DOHH2 (cell line): Measurements from ENCODE around the gene SLC19A1.

ENCODE experiments used
- H3F3A ChIP-seq: fragments of 200-600 bp; sonication (generic), shearing (Covaris generic); 2 replicates; pipeline ENCODE4 v1.6.0; 2016; ENCODE audit warnings: antibody characterized with exemption, mild to moderate bottlenecking; ENCODE audit not compliant: control insufficient read depth, insufficient read depth
- H3K27ac ChIP-seq: fragments of 200-600 bp; sonication (generic); 2 replicates; pipeline ENCODE4 v1.5.1; 2014; ENCODE audit warnings: low read depth, mild to moderate bottlenecking, low read length, moderate library complexity
- H3K27me3 ChIP-seq: fragments of 200-600 bp; sonication (generic); 2 replicates; pipeline ENCODE4 v1.6.1; 2014; ENCODE audit warnings: mild to moderate bottlenecking, low read length, mixed read lengths; ENCODE audit not compliant: control insufficient read depth
- H3K36me3 ChIP-seq: fragments of 200-600 bp; sonication (generic); 2 replicates; pipeline ENCODE4 v1.6.1; 2014; ENCODE audit warnings: mild to moderate bottlenecking, low read length, moderate library complexity, mixed read lengths; ENCODE audit not compliant: control insufficient read depth
- H3K4me1 ChIP-seq: fragments of 200-600 bp; sonication (generic); 2 replicates; pipeline ENCODE4 v1.6.1; 2014; ENCODE audit warnings: mild to moderate bottlenecking, low read length, mixed read lengths; ENCODE audit not compliant: control insufficient read depth
- H3K4me2 ChIP-seq: fragments of 200-600 bp; sonication (generic); 2 replicates; pipeline ENCODE4 v1.6.0; 2014; ENCODE audit warnings: mild to moderate bottlenecking, low read length, moderate library complexity
- H3K4me3 ChIP-seq: fragments of 200-600 bp; sonication (generic); 2 replicates; pipeline ENCODE4 v1.5.1; 2014; ENCODE audit warnings: mild to moderate bottlenecking, low read length, mixed read lengths
- H3K79me2 ChIP-seq: fragments of 200-600 bp; sonication (generic); 2 replicates; pipeline ENCODE4 v1.6.1; 2014; ENCODE audit warnings: mild to moderate bottlenecking, low read length, mixed read lengths; ENCODE audit not compliant: control insufficient read depth
- H3K9me2 ChIP-seq: fragments of 200-600 bp; sonication (generic); replicated peaks from 2 replicates; pipeline ENCODE4 v1.6.1; 2014; ENCODE audit warnings: mild to moderate bottlenecking, low read length, mixed read lengths; ENCODE audit not compliant: control insufficient read depth
- H3K9me3 ChIP-seq: fragments of 200-600 bp; sonication (generic); 2 replicates; pipeline ENCODE4 v1.6.1; 2014; ENCODE audit warnings: antibody characterized with exemption, low read length, mixed read lengths; ENCODE audit not compliant: control insufficient read depth, insufficient read depth
- H4K20me1 ChIP-seq: fragments of 200-600 bp; sonication (generic); 2 replicates; pipeline ENCODE4 v1.6.0; 2014; ENCODE audit warnings: low read depth, mild to moderate bottlenecking, antibody characterized with exemption, low read length, moderate library complexity; ENCODE audit not compliant: control insufficient read depth, insufficient read depth
- EZH2phosphoT487 ChIP-seq: fragments of 200-600 bp; sonication (generic); IDR thresholded peaks from 2 replicates; pipeline ENCODE4 v1.6.1; 2017; ENCODE audit warnings: borderline replicate concordance, mild to moderate bottlenecking, antibody characterized with exemption, low read length, moderate library complexity, mixed read lengths
- TF ChIP-seq, protein P1 (sequence below): fragments of 200-600 bp; sonication (generic); IDR thresholded peaks from one replicate; pipeline ENCODE4 v1.5.1; 2014; ENCODE audit warnings: antibody characterized with exemption, mild to moderate bottlenecking, low read depth, low read length; ENCODE audit not compliant: poor library complexity, severe bottlenecking

SLC19A1 gene

DNA sequence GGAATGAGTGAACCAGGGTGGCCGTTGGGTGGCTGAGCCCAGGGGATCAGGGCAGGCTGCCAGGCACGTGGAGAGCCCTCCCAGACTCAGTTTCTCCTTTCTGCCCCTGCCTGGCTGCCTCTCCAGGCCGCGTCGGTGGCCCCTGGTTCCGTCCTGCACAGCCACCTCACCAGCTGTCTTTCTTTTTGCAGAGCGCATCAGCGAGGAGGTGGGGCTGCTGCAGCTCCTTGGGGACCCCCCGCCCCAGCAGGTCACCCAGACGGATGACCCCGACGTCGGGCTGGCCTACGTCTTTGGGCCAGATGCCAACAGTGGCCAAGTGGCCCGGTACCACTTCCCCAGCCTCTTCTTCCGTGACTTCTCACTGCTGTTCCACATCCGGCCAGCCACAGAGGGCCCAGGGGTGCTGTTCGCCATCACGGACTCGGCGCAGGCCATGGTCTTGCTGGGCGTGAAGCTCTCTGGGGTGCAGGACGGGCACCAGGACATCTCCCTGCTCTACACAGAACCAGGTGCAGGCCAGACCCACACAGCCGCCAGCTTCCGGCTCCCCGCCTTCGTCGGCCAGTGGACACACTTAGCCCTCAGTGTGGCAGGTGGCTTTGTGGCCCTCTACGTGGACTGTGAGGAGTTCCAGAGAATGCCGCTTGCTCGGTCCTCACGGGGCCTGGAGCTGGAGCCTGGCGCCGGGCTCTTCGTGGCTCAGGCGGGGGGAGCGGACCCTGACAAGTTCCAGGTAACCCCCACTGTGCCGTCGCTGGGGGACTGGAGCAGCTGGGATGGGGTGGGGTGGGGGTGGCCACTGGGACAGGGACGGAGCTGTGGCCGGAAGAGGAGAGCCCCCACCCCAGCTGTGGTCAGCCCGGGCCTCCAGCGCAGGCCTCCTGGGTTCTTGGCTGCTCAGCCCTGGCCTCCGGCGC lies 73.9 kb downstream of the SLC19A1 start:
- TF ChIP-seq, protein P1, sequence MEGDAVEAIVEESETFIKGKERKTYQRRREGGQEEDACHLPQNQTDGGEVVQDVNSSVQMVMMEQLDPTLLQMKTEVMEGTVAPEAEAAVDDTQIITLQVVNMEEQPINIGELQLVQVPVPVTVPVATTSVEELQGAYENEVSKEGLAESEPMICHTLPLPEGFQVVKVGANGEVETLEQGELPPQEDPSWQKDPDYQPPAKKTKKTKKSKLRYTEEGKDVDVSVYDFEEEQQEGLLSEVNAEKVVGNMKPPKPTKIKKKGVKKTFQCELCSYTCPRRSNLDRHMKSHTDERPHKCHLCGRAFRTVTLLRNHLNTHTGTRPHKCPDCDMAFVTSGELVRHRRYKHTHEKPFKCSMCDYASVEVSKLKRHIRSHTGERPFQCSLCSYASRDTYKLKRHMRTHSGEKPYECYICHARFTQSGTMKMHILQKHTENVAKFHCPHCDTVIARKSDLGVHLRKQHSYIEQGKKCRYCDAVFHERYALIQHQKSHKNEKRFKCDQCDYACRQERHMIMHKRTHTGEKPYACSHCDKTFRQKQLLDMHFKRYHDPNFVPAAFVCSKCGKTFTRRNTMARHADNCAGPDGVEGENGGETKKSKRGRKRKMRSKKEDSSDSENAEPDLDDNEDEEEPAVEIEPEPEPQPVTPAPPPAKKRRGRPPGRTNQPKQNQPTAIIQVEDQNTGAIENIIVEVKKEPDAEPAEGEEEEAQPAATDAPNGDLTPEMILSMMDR: no peak
- no peak for TF ChIP-seq EZH2phosphoT487
- Histone ChIP-seq H3K4me1 (no peaks in the 10 kb centered on the region), H3F3A (no peaks in the 10 kb centered on the region), H3K27ac (no peak overlapping the region), H3K4me2 (no peak overlapping the region), H3K27me3 (0 out of 2 replicates have a peak, but pooled peaks cover 2% of the 10 kb centered on the region), H3K9me2 (no peaks in the 10 kb centered on the region), H3K4me3 (no peak overlapping the region), H4K20me1 (no peaks in the 10 kb centered on the region), H3K9me3 (no peaks in the 10 kb centered on the region), H3K79me2 (no peaks in the 10 kb centered on the region), H3K36me3 (no peaks in the 10 kb centered on the region)

DNA sequence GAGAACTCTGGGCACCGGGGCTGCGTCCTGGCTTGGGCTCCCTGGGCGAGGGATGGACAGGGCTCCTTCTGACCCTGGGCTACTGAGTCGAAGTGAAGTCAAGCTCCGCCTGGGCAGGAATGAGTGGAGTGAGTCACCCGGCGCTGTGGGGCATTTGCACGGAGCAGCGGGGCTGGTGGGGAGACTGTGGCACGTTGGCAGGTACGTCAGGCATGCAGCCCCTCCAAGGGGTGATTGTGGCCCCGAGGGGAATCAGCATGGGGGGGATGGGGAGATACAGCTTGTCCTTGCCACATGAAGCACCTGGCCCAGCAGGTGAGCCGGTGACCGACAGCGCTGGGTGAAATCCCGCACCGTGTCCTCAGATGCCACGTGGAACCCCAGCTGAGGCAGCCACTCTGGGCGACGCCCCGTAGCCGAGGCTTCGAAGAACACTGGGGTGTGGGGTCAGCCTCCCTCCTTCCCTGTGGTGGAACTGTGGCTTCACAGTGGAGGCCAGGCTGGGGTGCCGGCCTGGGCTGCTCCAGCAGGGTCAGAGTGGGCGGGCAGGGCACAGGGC lies 74.9 kb downstream of the SLC19A1 start:
- H3K79me2 ChIP-seq: no peaks in the 10 kb centered on the region
- H3K27me3 ChIP-seq: 0 out of 2 replicates have a peak, but pooled peaks cover 2% of the 10 kb centered on the region
- no peaks in the 10 kb centered on the region for H3K9me3 ChIP-seq
- H3K4me1 ChIP-seq: no peaks in the 10 kb centered on the region
- no peak overlapping the region for H3K27ac ChIP-seq
- no peaks in the 10 kb centered on the region for H3K9me2 ChIP-seq
- TF ChIP-seq, protein P1: no peak
- TF ChIP-seq EZH2phosphoT487: no peak
- no peak overlapping the region for H3K4me2 ChIP-seq
- H3K4me3 ChIP-seq: no peak overlapping the region
- H3K36me3 ChIP-seq: no peaks in the 10 kb centered on the region
- H3F3A ChIP-seq: no peaks in the 10 kb centered on the region
- H4K20me1 ChIP-seq: no peaks in the 10 kb centered on the region

DNA sequence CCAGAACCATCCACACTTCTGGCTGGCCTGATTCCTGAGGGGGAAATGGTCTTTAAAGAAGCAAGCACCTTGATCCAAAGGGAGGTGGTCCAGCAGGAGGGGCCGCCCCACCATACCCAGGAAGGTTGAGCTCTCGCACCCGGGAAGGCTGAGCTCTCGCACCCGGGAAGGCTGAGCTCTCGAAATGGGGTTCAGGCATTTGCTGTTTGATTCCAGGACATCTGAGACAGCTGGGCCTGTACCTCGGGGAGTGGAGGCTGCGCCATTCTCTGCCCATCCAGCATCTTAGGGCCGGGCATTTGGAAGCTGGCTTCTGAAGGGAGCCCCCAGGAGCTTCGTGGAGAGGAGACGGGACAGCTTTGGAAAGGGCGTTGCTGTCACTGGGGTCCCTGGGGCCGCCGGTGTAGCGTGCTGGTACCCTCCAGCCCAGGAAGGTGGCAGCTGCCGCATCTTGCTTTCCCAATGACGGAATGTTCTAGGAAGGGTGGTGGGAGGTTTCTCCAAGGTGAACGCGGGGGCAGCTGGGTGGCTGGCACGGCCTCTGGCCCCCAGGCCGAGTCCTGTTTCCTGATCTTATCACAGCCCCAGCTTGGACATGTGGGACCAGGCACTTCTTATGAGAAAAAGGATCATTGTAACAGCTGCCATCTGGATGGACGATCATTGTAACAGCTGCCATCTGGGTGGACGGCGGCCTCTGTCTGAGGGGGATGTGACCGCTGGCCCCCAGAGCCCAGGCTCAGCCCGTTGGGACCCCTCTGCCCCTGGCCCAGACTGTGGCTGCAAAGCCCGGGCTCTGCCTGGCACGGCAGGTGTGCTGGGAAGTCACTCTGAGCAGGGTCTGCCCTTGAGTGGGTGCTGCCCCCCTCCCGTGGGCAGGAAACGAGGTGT lies 75.7 kb downstream of the SLC19A1 start:
- Histone ChIP-seq H3K27me3 (0 out of 2 replicates have a peak, but pooled peaks cover 2% of the 10 kb centered on the region), H3K9me3 (no peaks in the 10 kb centered on the region), H3K27ac (no peak overlapping the region), H3K79me2 (no peaks in the 10 kb centered on the region), H3F3A (no peaks in the 10 kb centered on the region), H3K4me2 (no peak overlapping the region), H3K4me1 (no peaks in the 10 kb centered on the region), H4K20me1 (no peaks in the 10 kb centered on the region), H3K36me3 (no peaks in the 10 kb centered on the region), H3K4me3 (no peak overlapping the region), H3K9me2 (no peaks in the 10 kb centered on the region)
- no peak for TF ChIP-seq EZH2phosphoT487
- TF ChIP-seq, protein P1: no peak
